Head of caudate nucleus (tissue), 42 donors: ENCODE measurements around the gene HYAL3.
A peak's percentile ranks its signal among the peaks of the same experiment; 100 is the strongest.

Source experiments
- DNase-seq, 42 donors: peaks; one replicate each; pipeline versions ENCODE4 v3.0.0 to v3.0.0-alpha.2; 2020 to 2021; ENCODE audit warnings: mixed read lengths in 7 of 42
- intact Hi-C: fragments of 100-400 bp; cut with DNase I; formaldehyde crosslinking; loops from one replicate; pipeline ENCODE4 v1.15.0; 2022

The HYAL3 gene

DNA sequence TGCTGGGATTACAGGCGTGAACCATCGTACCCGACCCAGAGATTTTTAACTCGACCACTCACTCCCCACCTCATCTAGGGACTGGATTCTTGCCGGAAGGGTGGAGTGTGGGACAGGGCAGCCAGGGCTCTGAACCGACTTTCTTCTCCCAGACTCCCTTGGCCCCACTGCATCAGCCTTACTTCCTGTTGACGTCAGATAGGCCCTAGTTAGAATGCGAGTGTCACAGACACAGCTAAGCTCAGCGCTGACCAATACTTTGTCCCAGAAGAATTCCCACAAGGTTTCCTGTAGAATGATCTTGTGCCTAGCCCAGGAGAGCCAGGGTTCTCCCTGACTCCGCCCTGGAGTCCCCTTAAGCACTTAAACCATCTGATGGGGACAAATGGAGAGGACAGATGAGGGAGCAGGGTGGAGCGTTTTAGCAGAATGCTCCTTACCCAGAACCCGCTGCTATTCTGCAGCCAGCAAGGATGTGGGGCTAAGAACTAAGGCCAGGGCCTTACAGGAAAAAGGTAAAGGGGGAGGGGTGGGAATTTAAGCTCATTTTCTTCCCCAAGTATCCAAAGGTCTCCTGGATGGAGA, 34.6 kb upstream of the HYAL3 start:
- intact Hi-C loops = no loop called here
- DNase-seq = no peak

DNA sequence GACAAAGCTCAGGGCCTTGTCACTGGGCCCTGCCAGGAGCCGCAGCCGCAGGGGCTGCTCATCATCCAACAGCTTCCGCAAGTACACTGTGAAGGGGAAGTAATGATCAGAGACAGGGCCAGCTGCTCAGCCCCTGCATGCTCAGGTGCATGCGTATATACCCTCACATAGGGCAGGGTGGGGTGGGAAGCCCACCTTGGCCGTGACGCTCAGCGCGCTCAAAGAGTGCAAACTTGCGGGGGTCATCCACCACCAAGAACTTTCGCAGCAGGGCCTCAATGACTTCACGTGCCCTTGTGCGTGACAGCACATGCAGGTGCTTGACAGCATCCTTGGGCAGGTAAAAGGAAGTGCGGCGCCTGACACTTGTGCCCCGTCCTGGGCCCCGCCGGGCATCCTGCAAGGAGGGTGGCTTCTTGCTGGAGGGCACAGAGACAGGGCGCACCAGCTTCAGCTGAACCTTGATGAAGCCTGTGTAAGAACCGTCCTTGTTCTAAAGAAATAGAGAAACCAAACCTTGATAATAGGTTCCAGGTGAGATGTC, 32.2 kb upstream of the HYAL3 start:
- DNase-seq = no peak

DNA sequence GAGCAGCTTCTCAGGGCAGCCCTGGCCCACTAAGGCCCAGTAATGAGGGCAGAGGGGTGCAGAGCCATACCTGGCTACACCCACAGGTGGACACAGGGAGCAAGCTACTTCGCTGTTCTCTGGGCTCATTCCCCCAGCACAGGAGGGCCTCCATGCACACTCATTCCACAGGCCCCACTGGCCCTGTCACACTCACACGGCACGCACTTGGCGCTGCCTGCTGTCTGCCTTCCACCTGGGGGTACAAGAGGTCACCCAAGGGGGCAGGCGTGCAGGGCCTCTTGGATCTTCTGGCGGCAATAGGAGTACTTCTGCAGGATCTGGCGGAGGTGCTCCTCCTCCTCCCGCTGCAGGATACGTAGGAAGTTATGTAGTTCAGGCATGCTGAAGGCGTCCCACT, 31.1 kb upstream of the HYAL3 start:
- intact Hi-C loops = no loop called here
- DNase-seq = no peak

More for the DNA sequence above, 32.2 kb upstream of the HYAL3 start:
- intact Hi-C loops = no loop called here

DNA sequence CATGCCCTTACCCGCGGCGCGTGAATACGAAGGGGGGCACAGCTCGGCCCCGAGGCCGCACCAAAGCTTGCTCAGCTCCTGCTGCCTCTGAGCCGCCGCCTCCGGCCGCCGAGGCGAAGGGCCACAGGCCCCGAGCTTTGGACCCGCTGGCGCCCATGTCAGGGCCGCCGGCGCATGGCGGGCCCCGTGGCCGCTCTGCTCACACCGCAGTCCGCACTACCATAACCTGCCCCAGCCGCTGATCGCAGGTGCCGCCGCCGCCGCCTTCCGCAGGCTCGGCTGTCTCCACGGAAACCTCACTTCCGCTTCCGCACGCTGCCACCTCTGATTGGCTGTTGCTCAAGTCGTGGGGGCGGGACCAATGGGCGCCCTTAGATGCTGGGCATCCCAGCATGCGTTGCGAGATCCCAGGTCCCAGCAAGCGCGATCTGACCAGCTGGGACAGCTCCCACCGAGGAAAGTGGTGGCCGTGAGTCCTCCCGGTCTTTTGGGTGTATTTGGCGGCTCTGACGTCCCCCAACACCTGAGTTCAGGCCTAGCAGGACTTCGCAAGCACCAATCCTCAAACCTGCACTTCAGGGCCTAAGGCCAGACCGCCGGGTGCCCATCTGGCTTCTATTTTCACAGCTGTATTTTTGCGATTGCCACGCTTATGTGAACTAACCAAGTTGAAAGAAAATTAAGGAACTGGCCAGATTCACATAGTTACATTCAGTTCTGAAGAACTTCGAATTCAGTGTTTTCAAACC, 28.9 kb upstream of the HYAL3 start, which contains the start of gene TUSC2:
Gene TUSC2 (minus strand): TSS at position 281 of the 749 bp plus-strand sequence. CDS start 124 bp downstream, at position 157.
- DNase-seq = peak; percentile 92 to 99 (median 98)
- intact Hi-C loops = loop anchor here (5.0 to 10.0 kb wide), 3 partner anchors 36 to 103 kb away; partner anchors contain the start of genes IFRD2 and LSMEM2

DNA sequence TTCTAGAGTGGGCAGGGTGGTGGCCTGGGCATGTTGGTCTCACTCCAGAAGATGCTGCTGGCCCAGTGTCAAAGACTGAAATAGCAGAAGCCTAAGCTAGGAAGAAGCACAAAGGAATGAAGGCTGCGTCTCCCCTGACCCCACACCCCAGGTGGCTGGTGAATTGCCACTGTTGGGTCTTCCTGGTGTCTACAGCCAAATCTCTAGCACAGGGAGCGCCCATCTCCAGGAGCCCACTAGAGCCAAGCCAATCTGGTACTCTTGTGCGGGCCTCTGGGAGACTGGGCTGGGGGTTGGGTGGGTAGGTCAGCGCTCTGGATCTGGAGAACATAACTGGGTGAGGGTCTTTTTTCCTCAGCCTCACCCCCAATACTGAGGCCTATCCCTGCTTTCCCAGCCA, 27.9 kb upstream of the HYAL3 start:
- DNase-seq = no peak
- intact Hi-C loops = loop anchor here (5.0 to 10.0 kb wide), 3 partner anchors 35 to 102 kb away; partner anchors contain the start of genes IFRD2 and LSMEM2

DNA sequence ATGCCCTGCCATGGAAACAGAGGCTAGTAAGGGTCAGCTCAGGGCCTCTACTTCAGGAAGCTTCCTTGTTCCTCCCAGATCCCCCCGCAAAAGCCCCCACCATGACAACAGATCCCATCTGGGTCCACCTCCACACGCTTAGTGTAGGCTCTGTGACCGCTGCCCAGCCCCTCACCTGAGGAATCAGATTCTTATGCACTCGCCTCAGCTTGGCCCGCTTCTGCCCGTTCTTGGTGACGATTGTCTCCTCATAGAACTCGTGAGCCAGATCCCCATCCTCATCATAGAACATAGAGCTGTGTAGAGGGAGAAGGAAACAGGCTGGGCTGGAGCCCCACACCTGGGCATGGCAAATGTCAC, 27.0 kb upstream of the HYAL3 start:
- intact Hi-C loops = loop anchor here (5.0 to 10.0 kb wide), 3 partner anchors 34 to 101 kb away; partner anchors contain the start of genes IFRD2 and LSMEM2
- DNase-seq = no peak

DNA sequence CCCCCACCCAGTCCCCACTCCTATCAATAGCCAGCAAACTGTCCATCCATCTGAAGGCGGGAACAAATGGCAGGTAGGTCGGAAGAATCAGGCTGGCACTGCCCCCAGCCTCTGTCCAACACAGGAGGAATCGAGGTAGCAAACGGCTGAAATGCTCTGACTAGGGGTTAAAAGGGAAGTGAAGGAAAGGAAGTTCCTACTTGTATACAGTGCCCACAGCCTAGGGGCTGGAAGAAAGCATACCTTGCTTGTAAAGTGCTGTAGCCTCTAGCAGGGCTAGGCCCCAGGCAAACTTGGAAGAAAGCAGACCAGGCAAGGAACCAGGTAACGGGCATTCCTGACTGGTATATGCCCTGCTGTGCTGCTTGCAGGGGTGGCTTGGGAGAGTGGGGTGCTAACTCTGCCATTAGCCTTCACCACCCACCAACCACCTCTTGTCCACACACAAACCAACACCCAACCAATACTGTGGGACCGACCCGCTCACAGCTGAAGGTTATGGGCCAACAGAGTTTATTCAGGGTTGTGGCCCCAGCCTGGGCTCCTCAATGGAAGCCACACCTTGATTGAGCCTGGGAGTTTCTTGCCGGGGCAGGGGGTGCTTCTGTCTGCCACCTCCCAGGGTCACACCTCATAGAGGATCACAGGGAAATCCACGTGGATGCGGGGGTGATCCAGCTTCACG, 26.4 kb upstream of the HYAL3 start:
- DNase-seq = no peak
- intact Hi-C loops = loop anchor here (5.0 to 10.0 kb wide), 3 partner anchors 33 to 101 kb away; partner anchors contain the start of genes IFRD2 and LSMEM2

DNA sequence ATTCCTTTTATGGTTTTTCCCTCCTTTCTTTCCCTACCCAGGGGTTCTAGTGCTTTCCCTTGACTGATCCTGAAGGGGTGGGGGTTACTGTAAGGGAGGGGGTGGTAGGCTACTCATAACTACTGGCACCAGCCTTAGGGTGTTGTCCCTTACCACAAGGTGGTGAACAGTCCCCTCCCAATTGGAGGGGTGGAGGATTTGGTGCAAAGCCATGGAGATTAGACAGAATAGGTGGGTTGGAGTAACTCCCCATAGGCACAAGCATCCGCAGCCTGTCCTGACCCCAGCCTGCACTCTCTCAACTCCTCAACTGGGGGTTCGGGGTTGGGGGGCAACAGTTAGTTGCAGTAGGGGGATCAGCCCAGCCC, 25.9 kb upstream of the HYAL3 start:
- intact Hi-C loops = loop anchor here (5.0 to 10.0 kb wide), 3 partner anchors 33 to 100 kb away; partner anchors contain the start of genes IFRD2 and LSMEM2
- no peak for DNase-seq

DNA sequence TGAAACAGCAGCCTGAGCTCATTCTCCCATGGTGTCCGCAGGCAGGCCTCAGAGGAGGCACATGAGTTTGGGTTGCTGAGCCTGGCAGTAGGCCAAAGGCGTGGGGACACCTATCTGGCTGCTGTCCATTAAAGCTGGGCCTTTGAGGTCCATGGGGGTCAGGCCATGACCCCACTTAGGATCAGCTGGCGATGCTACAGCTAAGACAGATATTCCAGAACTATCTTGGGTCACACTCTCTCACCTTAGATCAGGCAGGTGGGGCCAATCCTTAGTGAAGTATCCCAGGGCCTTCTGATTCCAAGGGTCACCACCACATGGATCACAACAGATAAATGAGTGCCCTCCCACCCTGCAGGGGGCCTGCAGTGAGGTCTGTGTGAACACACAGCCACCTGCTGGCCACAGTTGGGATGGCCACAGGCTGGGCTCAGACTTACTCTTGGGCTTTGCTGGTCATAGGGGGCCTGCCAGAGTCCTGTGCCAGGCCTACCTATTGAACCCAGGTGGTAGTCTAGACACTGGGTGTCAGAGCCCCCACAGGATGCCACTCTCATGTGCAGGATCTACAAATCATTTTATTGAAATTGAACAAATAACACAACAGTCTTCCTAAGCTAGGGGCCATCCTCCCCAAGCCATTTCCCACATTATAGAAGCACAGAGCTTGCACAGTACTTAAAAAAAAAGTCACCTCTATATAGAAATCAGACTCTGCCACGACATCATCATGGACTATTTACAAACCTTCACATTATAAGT, 25.3 kb upstream of the HYAL3 start:
- intact Hi-C loops = loop anchor here (5.0 to 10.0 kb wide), 3 partner anchors 32 to 100 kb away; partner anchors contain the start of genes IFRD2 and LSMEM2
- peak in 41 of 42 donors; percentile 57 to 91 (median 77) for DNase-seq

DNA sequence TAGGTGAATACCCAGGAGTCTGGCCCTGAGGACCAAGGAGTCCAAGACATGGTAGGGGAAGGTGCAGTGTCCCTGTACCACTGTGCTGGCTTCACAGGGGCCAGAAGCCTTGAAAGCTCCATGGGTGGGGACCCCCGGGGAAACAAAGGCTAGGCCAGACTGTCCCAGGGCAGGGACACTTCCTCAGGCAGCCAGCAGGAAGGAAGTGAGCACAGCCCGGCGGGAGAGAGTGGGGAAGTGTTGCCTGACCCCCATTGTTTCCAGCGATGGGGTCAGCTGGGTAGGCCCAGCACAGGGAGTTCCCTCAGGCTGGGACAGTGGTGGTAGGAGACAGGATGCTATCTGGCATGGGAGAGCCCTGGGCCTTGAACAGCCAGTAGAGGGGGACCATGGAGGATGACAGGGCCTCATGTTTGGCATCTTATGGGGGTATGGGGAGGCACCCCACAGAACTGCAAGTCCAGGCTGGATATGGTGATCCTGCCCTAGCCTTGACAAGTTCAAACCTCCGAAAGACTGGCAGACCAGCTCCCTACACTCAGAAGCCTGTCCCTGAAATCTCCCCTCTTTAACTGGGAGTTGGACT, 24.5 kb upstream of the HYAL3 start:
- intact Hi-C loops = loop anchor here (10.0 kb wide), 2 partner anchors 49 to 99 kb away; partner anchors contain the start of gene LSMEM2
- peak in 1 of 42 donors; percentile 22 for DNase-seq

DNA sequence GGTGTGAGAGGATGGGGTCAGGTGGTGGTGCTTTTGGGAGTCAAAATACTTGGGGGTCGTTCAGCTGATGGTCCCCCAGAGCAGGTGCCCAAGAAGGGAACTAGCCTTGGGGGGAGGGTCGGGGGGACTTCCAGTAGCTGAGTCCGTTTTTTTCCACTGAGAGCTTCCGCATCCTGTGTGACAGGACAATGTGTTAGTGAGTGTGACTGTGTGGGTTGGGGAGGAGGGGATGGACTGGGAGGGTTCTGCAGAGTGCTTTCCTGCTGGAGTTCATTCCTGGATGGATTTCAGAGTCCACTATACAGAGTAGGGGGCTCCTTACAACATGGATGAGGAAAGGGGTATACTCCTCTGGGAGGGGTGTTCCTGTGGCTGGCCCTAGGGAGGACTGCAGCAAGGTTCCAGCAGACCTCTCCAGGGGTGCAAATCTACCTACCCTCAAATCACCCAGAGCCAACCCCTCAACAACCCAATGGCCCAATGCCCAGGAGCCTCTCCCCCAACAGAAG, 23.9 kb upstream of the HYAL3 start:
- intact Hi-C loops = loop anchor here (10.0 kb wide), 2 partner anchors 48 to 98 kb away; partner anchors contain the start of gene LSMEM2
- peak in 1 of 42 donors; percentile 21 for DNase-seq

DNA sequence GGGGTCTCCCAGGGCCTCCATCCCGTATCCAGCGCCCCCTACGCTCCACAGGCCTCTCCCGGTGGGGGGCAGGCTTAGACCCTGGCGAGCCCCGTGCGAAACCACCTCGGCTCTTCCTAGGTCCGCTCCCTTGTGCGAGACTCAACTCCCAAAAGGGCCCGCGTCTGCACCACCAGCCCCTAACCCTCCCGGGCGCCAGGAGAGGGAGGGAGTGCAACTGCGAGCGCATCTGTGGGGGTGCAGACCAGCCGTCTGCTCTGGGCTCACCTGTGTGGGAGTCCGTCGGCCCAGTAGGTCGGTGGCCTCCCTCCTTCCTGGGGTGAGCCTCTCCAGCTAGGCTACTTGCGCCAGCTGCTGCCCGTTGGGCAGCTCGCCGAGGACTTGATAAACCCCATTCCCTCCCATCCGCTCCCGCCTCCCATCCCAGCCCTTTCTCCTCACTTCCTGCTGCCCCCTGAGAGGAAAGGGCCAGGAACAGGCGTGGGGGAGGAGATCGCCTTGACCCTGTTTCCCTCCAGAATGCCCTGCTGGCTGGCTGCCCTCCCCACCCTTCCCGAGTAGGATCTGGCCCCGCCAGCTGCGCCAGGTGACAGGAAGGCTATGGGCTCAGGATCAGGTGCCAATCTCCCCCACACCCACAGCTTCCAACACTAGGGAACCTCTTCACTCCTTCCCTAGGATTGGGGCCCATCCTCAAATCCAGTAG, 23.3 kb upstream of the HYAL3 start, which contains the start of gene HYAL2:
Gene HYAL2 (minus strand): TSS at position 360 of the 706 bp plus-strand sequence. CDS start 2,256 bp downstream, outside the sequence.
- intact Hi-C loops = loop anchor here (10.0 kb wide), 2 partner anchors 48 to 98 kb away; partner anchors contain the start of gene LSMEM2
- DNase-seq = peak in 1 of 42 donors; percentile 23

DNA sequence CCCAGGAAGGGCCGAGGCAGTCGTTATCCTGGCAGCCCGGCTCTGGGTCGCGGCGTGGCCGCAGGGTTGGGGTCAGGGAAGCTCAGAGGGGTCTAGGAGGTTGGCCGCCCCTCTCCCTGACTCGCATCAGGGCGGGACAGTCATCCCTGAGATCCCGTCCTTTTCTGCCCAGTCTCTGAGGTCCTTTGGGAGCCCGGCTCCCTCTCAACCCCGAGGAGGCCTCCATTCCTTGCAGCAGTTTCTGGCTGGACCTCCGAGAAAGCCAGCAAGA, 22.8 kb upstream of the HYAL3 start:
- DNase-seq = no peak
- intact Hi-C loops = loop anchor here (10.0 kb wide), 2 partner anchors 47 to 97 kb away; partner anchors contain the start of gene LSMEM2

DNA sequence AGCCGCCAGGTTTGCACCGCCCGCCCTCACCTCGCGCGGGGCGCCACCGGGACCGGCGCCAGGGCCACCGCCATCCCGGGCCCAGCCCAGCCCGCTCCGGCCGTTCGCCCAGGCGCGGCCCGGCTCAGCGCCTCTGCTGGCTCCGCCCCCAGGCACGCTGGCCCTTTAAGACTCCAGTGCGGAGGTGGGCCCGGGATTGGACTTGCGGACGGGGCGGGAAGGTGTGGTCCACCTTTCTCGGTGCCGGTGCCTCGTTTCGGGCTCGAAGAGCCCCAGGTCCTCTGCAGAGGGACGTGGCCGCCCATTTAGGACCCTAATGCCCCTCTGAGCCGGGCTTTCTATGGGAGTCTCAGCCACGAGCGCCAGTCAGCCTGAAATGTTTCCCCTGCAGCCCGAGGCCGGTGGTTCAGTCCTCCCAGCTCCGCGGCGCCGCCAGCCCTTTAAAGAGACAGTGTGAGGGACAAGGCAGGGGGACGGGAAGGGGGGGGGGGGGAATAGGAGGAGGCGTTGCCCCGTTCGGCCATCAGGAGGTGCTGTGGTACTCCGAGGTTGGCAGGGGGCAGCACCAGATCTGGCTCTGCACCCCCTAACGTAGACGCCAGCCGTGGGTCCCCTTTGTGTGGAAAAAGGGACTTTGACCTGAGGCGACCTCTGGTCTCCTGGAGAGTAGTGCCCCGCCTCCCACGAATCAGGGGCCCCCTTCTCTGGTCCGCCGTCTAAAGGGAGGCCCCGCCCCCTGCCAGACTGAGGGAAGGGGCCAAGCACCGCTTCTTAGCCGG, 22.3 kb upstream of the HYAL3 start:
- peak; percentile 77 to 97 (median 91) for DNase-seq
- intact Hi-C loops = loop anchor here (10.0 kb wide), 2 partner anchors 47 to 97 kb away; partner anchors contain the start of gene LSMEM2

DNA sequence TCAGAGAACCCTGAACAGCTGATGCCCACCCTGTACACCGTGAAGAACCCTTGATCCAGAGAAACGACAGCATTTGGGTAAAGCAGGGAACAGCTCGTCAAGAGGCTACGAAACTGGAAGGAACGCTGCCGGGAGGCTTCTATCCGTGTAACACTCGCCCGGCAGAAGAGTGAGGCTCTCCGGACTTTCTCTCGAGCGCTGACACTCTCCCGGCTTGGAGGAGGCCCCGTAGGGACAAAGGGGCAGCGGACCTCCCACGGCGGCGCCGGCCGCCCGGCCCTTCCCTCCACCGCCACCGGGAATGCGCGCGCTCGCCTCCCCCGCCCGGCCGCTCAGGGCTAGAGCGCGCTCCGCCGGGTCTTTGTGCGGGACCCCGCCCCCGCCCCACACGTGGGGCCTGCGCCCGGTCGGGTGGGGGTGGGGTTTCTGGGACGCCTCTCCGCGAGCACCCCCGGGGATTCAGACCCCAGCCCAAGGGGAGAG, 21.7 kb upstream of the HYAL3 start:
- intact Hi-C loops = loop anchor here (10.0 kb wide), 2 partner anchors 46 to 96 kb away; partner anchors contain the start of gene LSMEM2

More for the DNA sequence above, 21.7 kb upstream of the HYAL3 start:
- DNase-seq = peak in 41 of 42 donors; percentile 66 to 93 (median 85)
